Prostate gland (tissue), 2 donors: ENCODE measurements around the gene HTR2B. TPM values are rescaled to one million over a fixed set of nuclear protein-coding genes. Genes with fewer than 3 reads are reported as not detected.

Experiments
- DNase-seq: peaks from one replicate; pipeline ENCODE4 v3.0.0-alpha.2; 2019; ENCODE audit warnings: low spot score
- H3K27ac ChIP-seq, 2 donors: fragments of 200-600 bp; sonication (generic); 2 replicates each; pipeline ENCODE4 v1.5.1; 2017 to 2019
- H3K27me3 ChIP-seq: fragments of 200-600 bp; sonication (generic); replicated peaks from 2 replicates; pipeline ENCODE4 v1.5.1; 2019; ENCODE audit not compliant: insufficient read depth
- H3K36me3 ChIP-seq, 2 donors: fragments of 200-600 bp; sonication (generic); 1 replicate in 1 of 2; 2 replicates in 1 of 2; pipeline versions ENCODE4 v1.5.1 to v1.8.1; 2017 to 2019
- H3K4me1 ChIP-seq: fragments of 200-600 bp; sonication (generic); replicated peaks from 2 replicates; pipeline ENCODE4 v1.5.1; 2019
- H3K4me3 ChIP-seq, 2 donors: fragments of 200-600 bp; sonication (generic); 2 replicates each; pipeline ENCODE4 v1.5.1; 2017 to 2019
- H3K9me3 ChIP-seq: fragments of 200-600 bp; sonication (generic); 2 replicates; pipeline ENCODE4 v1.5.1; 2017
- POLR2A ChIP-seq: fragments of 450-650 bp; IDR thresholded peaks from one replicate; pipeline ENCODE4 v1.6.1; 2016; ENCODE audit warnings: antibody characterized with exemption, mild to moderate bottlenecking
- POLR2AphosphoS5 ChIP-seq: sonication (generic); formaldehyde crosslinking; IDR thresholded peaks from one replicate; pipeline ENCODE4 v1.6.1; 2017; ENCODE audit warnings: antibody characterized with exemption
- WGBS: methylation state at CpG from one replicate; pipeline ENCODE4 v1.1.5; 2018; 5-methylcytosine and 5-hydroxymethylcytosine counted together
- intact Hi-C: fragments of 100-400 bp; cut with DNase I; formaldehyde crosslinking; loops from one replicate; pipeline ENCODE4 v1.14.2; 2022
- total RNA-seq, 2 donors: library from RNA; depleted of rRNA; stranded (reverse); fragments of >200 nt; gene quantifications; one replicate each; pipeline ENCODE4 v1.1.0, GENCODE V29; 2016
- TF ChIP-seq, protein P1 (sequence below), 4 experiments: fragments of 200-600 bp in 2 of 4; fragments of 450-650 bp in 2 of 4; sonication (generic) in 2 of 4; IDR thresholded peaks; 1 replicate in 3 of 4; 2 replicates in 1 of 4; pipeline ENCODE4 v1.5.1; 2016 to 2019; ENCODE audit warnings: antibody characterized with exemption in 4 of 4, mild to moderate bottlenecking in 2 of 4, moderate library complexity in 2 of 4

The HTR2B gene
- total RNA-seq, 2 donors from 2014 or later, result not detected

DNA sequence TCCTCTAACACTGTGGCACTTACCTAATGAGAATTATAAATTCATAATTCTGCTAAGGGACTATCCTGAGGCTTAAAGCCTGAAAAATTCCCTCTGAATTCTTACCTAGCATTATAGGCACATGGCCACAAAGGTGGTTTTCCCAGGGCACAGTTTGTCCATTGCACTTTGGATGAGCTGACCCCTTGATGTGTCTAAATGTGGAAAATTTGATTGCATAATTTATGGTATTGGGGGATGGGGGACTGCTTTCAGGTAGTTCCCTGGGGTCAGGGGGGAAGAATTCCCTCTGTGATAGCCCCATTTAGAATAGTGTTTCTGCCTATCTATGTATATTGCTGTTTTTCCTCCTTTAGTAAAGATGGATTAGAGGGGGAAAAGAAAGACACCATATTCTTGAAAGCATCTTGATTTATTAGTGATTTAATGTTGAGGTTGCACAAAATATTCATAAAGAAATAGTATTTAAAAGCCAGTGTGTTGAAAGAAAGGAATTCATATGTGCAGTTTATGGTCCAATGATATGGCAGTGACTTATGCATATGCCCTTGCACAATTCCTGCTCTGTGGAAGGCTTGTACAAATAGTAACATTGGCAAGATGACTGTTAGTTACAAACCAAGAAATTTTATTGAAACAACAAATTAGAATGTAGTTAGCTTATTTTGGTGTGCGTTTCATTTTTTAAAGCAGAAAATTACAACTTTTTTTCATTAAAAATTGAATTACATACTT lies 8.7 kb upstream of the HTR2B start:
- intact Hi-C loops, result no loop called here
- TF ChIP-seq POLR2AphosphoS5 (no peak), POLR2A (no peak)
- TF ChIP-seq, protein P1, sequence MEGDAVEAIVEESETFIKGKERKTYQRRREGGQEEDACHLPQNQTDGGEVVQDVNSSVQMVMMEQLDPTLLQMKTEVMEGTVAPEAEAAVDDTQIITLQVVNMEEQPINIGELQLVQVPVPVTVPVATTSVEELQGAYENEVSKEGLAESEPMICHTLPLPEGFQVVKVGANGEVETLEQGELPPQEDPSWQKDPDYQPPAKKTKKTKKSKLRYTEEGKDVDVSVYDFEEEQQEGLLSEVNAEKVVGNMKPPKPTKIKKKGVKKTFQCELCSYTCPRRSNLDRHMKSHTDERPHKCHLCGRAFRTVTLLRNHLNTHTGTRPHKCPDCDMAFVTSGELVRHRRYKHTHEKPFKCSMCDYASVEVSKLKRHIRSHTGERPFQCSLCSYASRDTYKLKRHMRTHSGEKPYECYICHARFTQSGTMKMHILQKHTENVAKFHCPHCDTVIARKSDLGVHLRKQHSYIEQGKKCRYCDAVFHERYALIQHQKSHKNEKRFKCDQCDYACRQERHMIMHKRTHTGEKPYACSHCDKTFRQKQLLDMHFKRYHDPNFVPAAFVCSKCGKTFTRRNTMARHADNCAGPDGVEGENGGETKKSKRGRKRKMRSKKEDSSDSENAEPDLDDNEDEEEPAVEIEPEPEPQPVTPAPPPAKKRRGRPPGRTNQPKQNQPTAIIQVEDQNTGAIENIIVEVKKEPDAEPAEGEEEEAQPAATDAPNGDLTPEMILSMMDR (IDR thresholded peaks at IDR 0.05), result no peak
- H3K9me3 ChIP-seq, result no peaks in the 10 kb centered on the region
- 88% methylated on average over 1 of the region's 1 CpG for WGBS
- no peak overlapping the region for H3K27ac ChIP-seq
- no peaks in the 10 kb centered on the region for H3K27me3 ChIP-seq
- no peaks in the 10 kb centered on the region for H3K36me3 ChIP-seq
- H3K4me1 ChIP-seq, result no peaks in the 10 kb centered on the region
- no peak overlapping the region for H3K4me3 ChIP-seq
- DNase-seq, result no peak

DNA sequence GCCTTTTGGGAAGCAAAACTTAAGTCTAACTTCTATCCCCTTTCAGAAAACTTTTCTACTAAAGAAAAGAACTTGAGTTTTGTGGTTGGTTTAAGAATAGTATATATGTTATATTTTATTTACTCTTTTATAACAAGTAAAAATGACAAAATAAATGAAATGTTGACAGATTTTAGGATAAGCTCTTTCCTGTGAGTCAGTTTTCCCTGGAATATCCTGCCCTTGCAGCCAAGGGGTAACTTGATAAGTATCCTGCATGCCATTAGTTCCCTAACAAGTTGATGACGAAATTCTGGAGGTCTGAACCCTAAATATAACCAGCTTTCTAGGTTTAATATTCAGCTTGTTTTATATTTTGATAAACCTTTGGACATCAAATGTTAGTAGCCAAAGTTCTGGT lies 7.3 kb upstream of the HTR2B start:
- Histone ChIP-seq H3K4me3 (no peak overlapping the region), H3K36me3 (no peaks in the 10 kb centered on the region), H3K27ac (no peak overlapping the region), H3K27me3 (no peaks in the 10 kb centered on the region), H3K9me3 (no peaks in the 10 kb centered on the region), H3K4me1 (no peaks in the 10 kb centered on the region)
- intact Hi-C loops, result no loop called here
- TF ChIP-seq POLR2A (no peak), POLR2AphosphoS5 (no peak)
- TF ChIP-seq, protein P1 (IDR thresholded peaks at IDR 0.05), result no peak
- DNase-seq, result no peak
- 60% methylated on average over 1 of the region's 1 CpG for WGBS

DNA sequence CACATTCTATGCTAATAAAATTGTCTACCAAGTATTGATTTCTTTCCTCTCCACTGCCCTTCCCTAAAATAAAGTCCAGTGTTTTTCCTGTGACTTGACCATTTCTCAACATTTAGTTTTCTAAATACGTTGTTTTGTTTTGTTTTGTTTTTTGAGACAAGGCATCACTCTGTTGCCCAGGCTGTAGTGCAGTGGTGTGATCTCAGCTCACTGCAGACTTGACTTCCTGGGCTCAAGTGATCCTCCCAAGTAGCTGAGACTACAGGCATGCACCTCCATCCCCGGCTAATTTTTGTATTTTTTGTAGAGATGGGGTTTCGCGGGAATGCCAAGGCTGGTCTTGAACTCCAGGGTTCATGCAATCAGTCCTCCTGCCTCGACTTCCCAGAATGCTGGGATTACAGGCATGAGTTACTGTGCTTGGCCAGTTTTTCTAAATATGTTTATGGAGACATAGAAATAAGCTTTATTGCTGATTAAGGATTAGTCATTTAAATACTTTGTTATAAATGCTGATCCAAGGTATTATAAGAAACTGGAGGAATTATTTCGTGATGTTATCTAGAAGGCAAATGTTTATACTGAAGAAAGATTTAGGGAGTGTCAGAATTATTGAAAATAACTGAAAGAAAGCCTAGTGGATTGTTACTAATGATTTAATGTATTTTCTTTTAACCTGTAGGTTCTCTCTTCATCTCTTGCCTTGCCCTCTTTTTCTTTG lies 5.7 kb upstream of the HTR2B start:
- Histone ChIP-seq H3K4me3 (no peak overlapping the region), H3K27ac (no peak overlapping the region), H3K9me3 (no peaks in the 10 kb centered on the region), H3K36me3 (no peaks in the 10 kb centered on the region), H3K4me1 (no peaks in the 10 kb centered on the region), H3K27me3 (no peaks in the 10 kb centered on the region)
- no peak for DNase-seq
- intact Hi-C loops, result no loop called here
- 79% methylated on average over 6 of the region's 6 CpGs for WGBS
- TF ChIP-seq POLR2AphosphoS5 (no peak), POLR2A (no peak)
- TF ChIP-seq, protein P1 (IDR thresholded peaks at IDR 0.05), result no peak

DNA sequence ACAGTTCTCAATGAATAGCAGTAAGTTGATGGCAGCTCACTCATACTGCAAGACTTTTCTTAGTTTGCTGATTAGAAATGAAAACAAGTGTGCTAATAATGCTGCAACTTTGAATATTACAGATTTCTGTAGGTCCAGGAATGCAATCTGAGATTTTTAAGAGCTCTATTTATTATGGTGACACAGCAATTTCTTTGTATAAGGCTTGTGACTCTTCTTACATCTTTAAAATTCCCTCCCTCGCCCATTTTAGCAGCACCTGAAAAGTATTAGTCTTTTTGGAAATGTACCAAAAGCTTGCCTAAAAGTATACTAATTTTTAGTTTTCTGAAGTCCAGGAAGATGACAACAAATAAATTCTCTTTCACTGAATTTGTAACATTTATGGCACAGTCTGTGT lies 4.4 kb upstream of the HTR2B start:
- WGBS, result 59% methylated on average over 1 of the region's 1 CpG
- no peak for TF ChIP-seq POLR2A
- TF ChIP-seq, protein P1 (IDR thresholded peaks at IDR 0.05), result no peak
- no peak for TF ChIP-seq POLR2AphosphoS5
- Histone ChIP-seq H3K36me3 (no peaks in the 10 kb centered on the region), H3K9me3 (no peaks in the 10 kb centered on the region), H3K27me3 (no peaks in the 10 kb centered on the region), H3K27ac (no peak overlapping the region), H3K4me3 (no peak overlapping the region), H3K4me1 (no peaks in the 10 kb centered on the region)
- intact Hi-C loops, result no loop called here
- DNase-seq, result no peak

DNA sequence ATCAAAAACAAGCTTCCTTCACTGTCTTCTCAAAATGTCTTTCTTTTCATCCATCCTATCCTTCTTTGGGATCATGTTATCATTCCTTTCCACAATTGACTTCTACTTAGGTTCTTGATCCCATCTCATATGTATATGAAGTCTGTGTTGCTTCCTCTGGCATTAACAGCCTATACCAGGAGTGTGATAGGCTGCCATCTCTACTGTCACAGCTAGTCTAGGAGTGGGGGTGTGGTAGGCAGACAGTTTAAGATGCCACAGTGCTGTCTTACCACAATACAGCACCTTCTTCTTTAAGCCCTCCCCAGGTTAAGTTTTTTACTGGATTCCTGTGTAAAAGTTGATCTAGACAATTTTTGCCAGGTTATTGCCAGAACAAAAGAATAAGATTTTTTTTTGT lies 3.7 kb upstream of the HTR2B start:
- no peak overlapping the region for H3K27ac ChIP-seq
- H3K4me1 ChIP-seq, result no peaks in the 10 kb centered on the region
- DNase-seq, result no peak
- no peak overlapping the region for H3K4me3 ChIP-seq
- H3K27me3 ChIP-seq, result no peaks in the 10 kb centered on the region
- no peaks in the 10 kb centered on the region for H3K9me3 ChIP-seq
- intact Hi-C loops, result no loop called here
- no peaks in the 10 kb centered on the region for H3K36me3 ChIP-seq
- TF ChIP-seq POLR2A (no peak), POLR2AphosphoS5 (no peak)
- TF ChIP-seq, protein P1 (IDR thresholded peaks at IDR 0.05), result no peak
